Cardiac septum (tissue), 1 donor: ENCODE measurements around the gene ACAD11. TPM values are rescaled to one million over a fixed set of nuclear protein-coding genes. Genes with fewer than 3 reads are reported as not detected.
"Not testable (repeated sequence)": the region's sequence is repeated elsewhere in the genome, so short reads cannot be mapped to it uniquely, and the experiment has no call there.

Experiments used
- DNase-seq: peaks from one replicate; pipeline ENCODE4 v3.0.0-alpha.2; 2020; ENCODE audit warnings: low spot score
- intact Hi-C: fragments of 100-400 bp; cut with DNase I; formaldehyde crosslinking; loops from one replicate; pipeline ENCODE4 v1.14.0; 2022
- total RNA-seq: library from RNA; stranded (reverse); fragmentation: NEBNext Ultra II Directional; extraction: Animal tissue kit (Norgen Biotek cat#: 25700); gene quantifications from one replicate; pipeline ENCODE4 v1.2.1, GENCODE V29; 2021
- donor health status: DM: no; HTN: no; CAD: no.

The ACAD11 gene
- total RNA-seq, 1 donor from 2014 or later: 26.2 TPM

DNA sequence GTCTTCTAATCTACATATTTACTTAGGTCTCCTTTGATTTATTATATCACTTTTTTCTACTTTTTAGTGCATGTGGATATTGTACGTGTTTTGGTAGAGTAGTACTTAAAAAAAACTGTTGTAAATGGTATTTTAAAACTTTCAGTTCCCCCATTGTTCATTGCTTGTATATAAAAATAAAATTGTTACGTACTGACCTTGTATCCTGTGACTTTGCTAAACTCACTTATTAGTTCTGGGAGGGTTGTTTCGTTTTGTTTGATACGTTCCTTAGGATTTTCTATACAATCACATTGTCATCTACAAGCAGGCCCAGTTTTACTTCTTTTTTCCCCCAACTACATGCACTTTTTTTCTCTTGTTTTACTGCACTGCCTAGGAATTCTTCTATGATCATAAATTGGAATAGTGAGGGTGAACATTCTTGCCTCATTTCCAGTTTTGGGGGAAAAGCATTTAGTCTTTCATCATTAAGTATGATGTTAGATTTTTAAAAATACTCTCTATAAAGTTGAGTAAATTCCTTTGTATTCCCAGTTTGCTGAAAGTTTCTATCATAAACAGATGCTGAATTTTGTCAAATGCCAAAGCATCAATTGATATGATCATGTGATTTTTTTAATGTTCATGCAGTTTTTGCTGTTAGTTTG lies 96.1 kb downstream of the ACAD11 start:
- DNase-seq: no peak
- intact Hi-C loops: no loop called here

- intact Hi-C loops: no loop called here
Observed at GRCh38 chr3:132561003-132561402, 98.6 kb downstream of the ACAD11 start.

DNA sequence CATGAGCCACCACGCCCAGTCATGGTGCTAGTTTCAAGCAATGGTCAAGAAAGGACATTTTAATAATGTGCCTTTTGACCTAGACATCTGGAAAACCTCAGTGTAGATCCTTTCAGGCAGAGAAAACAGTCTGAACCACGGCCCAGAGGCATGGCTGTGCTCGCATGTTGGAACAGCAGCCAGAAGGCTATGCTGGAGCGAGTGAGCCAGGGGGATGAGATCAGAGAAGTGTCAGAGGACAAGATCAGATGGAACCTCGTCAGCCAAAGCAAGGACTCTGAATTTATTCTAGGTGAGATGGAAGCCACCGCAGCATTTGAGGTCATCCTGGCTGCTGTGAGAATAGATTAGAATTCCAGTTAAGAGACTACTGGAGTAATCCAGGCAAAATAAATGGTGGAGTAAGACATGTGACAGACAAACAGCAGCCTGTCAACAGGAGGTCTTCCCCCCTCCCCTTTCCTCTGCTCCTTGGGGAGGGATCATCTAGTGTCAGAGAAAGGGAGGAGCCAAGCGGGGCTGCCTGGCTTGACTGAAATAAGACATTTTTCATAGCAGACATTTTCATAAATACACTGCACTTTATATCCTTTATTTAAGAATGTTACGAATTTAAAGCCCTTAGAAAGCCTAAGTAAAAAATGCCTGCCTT lies 103.0 kb downstream of the ACAD11 start:
- DNase-seq: peak; percentile 80
- intact Hi-C loops: no loop called here

More at GRCh38 chr3:132561003-132561402, 98.6 kb downstream of the ACAD11 start:
- DNase-seq: no peak

DNA sequence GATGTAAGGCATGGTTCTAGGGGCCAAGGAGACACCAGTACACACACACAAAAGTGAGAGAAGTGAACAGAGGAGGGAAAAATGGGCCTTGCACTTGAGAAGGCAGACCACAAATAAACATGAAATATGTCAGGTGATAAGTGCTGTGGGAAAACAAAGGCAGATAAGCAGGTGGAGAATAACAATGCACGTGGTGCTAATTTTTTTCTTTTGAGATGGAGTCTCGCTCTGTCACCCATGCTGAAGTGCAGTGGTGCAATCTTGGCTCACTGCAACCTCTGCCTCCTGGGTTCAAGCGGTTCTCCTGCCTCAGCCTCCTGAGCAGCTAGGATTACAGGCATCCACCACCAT lies 103.6 kb downstream of the ACAD11 start:
- DNase-seq, intact Hi-C loops: not testable (repeated sequence)

DNA sequence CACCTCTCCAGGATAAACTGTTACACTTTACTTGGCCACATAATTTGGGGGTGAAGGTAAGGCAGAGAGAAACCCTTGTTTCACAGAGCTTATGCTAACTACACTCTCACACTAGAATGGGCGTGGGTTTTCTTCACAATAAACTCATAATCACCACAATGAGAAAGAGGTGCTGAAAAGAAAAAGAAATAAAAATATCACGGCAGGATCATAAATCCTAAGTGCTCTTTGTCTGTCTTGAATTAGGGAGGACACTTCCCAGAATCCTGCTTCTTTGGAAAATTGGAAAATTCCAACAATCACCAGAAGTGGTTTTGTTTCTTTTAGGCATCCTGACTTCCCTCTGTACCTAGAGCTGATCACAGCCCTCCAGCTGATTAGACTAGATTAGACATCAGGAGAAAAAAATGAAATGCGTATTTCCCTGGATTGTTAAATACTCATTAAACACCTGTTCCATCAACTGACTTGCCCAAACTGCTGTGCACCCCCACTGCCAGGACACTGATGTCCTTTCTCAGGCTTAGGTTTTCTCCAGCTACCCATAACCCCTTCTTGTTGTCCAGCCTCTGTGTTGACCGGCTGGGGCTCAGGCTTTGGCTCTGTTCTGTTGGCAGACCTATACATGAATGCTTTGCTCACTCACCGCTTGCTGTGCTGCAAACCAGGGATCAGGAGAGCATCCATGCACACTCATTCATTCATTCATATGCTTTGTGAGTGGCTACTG lies 104.1 kb downstream of the ACAD11 start:
- no peak for DNase-seq
- intact Hi-C loops: no loop called here

DNA sequence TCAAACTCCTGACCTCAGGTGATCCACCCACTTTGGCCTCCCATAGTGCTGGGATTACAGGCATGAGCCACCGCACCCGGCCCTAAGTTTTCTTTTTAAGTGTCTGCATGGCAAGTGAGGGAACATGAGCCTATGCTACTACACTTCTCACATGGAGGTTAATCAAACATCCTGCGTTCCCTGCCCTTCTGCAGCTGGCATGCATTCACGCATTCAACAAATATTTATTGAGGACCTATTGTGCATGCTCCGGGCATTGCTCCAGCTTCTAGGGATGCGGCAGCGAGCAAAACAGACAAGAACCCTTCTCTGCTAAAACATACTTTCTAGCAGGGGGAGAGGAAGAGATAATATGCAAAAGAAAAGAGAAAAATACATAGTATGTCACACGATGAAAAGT lies 105.2 kb downstream of the ACAD11 start:
- no peak for DNase-seq
- intact Hi-C loops: no loop called here

GRCh38 chr3:132553826-132554225 lies 105.8 kb downstream of the ACAD11 start:
- DNase-seq: no peak

GRCh38 chr3:132550579-132551305 lies 108.9 kb downstream of the ACAD11 start:
- intact Hi-C loops: no loop called here
- DNase-seq: no peak

More at GRCh38 chr3:132553826-132554225, 105.8 kb downstream of the ACAD11 start:
- intact Hi-C loops: no loop called here

- no peak for DNase-seq
- intact Hi-C loops: no loop called here
Observed at GRCh38 chr3:132549890-132550578, 109.6 kb downstream of the ACAD11 start.

GRCh38 chr3:132549169-132549568 lies 110.4 kb downstream of the ACAD11 start:
- intact Hi-C loops: no loop called here

DNA sequence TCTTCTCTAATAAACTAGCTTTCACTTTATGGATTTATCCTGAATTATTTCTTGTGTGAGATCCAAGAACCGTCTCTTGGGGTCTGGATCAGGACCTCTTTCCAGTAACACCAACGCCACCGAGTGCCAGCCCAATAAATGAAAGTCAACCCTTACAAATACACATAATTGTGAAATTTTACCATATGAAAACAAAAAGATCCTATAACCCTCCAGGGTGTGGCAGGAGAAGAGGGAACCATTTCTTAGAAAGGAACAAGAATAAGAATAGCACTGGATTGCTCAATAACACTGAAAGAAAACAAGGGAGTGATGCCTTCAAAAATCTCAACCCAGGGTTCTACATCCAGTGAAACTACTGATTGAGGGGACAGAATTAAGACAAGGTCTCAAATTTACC lies 114.1 kb downstream of the ACAD11 start:
- DNase-seq: no peak
- intact Hi-C loops: no loop called here

More at GRCh38 chr3:132549169-132549568, 110.4 kb downstream of the ACAD11 start:
- DNase-seq: no peak

DNA sequence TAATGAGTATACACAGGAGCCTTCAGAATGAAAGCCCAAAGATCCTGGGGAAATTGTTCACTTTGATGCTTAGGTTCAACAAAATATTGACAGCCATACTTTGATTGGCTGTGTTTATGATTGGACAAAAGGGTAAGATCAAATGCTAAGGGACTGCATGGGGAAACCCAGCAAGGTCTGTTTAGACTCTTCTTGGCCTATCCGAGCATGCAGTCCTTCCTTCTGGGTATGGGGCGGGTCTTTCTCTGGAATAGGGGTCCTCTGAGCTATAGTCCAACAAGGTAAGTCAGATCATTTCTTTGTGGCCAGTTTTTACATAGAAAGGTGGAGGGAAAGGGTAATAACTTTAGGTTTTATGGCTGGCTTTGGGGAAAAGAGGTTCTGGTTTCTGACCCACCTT lies 115.5 kb downstream of the ACAD11 start:
- no peak for DNase-seq
- intact Hi-C loops: no loop called here

DNA sequence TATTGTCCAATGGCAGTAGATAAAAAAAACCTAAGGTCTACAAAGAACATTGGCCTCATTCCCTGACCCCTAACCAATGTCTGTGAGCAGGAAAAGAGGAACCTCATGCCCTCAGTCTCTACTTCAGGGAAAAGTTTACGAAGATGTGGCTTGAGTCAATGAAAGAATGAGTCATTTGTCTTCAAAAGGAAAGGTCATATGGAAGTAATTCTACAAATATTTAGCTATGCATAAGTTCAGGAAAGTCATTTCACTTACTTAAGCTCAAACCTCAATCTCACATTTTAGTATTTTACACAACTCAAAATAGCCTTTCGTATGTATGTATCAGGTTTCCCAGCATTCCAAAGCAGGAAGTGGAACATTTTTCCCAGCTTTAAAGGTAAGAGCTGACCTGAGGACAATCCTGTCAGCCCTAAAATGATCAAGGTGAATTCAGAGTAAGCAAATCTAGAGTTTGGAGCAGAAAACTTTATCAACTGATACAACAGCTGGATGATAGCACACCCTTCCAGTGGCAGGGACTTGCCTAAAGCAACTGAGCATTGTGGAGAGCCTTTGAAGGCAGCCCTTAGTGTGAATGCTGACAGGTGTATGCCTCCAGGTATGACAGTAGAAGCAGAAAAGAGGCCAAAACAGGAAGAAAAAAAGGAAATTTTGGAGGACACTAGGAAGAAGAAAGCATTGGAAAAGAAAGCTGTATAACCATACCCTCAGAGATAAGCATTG lies 116.4 kb downstream of the ACAD11 start:
- no peak for DNase-seq
- intact Hi-C loops: no loop called here

- intact Hi-C loops: no loop called here
- DNase-seq: no peak
Observed at GRCh38 chr3:132542577-132542976, 117.0 kb downstream of the ACAD11 start.

GRCh38 chr3:132539681-132540080 lies 119.9 kb downstream of the ACAD11 start:
- intact Hi-C loops: no loop called here
- no peak for DNase-seq

- DNase-seq: no peak
- intact Hi-C loops: no loop called here
Observed at GRCh38 chr3:132538072-132538471, 121.5 kb downstream of the ACAD11 start.

DNA sequence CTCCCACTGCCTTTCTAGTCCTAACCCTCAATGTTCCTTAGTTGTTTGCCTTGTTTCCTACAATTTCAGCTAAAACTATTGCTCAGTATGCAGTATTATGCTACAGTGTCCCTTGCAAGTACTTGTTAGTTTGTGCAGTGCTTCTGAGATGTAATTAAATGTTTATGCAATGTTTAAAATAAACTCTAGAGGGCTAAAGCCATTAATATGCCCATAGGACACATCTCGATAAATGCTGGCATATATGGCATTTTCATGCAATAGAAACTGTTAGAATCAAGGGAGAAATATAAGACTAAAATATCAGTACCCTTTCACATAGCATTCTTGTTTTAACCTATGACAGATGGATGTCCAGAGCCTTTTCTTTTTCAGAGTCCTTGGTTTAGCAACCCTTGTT lies 122.3 kb downstream of the ACAD11 start:
- intact Hi-C loops: loop anchor here (2.0 kb wide), 1 partner anchor 106 kb away; no protein-coding TSS in a partner anchor
- no peak for DNase-seq

DNA sequence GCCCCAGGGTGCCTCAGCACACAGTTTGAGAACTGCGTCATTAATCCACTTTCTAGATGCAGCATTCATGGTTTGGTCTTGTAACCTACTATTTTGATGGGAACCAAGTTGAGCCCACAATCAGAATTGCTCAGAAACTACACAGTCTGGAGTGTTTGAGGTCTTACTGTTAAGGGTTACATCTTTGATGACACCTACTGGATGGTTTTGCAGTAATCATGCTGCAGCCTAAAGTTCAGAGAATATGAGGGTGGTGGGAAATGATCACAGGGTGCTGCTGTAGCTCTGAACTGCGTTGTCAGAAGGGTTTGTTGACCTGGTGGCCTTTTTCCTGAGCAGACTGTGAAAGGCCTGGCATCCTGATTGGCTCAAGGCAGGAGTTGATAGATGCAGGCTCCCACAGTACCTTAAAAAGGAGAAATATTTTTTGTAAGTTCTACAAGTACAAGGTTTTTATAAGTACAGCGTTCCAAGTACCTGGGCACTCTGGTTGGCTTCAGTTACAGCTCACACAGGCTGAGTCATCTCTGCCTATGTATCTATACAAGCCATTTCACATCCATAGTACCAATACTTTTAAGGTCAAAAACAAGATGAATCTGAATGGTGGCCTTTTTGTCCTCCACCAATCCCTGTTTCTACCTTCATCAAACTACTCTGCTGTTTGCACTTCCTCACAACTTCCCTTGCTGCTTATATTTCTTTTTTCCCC lies 123.0 kb downstream of the ACAD11 start:
- intact Hi-C loops: loop anchor here (2.0 kb wide), 1 partner anchor 106 kb away; no protein-coding TSS in a partner anchor
- no peak for DNase-seq
